ENCODE data around the gene ANKRD62.
"Not testable (repeated sequence)": the region's sequence is repeated elsewhere in the genome, so short reads cannot be mapped to it uniquely, and the experiment has no call there.

Gene ANKRD62

GRCh38 chr18:12102136-12102842 lies 8.6 kb downstream of the ANKRD62 start:
- DNase-seq, result no peak
- peaks cover 8% of the 10 kb centered on the region for H3K4me1 Mint-ChIP-seq (ENCODE audit: low read depth)
- H3K27ac Mint-ChIP-seq, result no peak overlapping the region
- no peaks in the 10 kb centered on the region for H3K9me3 Mint-ChIP-seq
- H3K36me3 Mint-ChIP-seq (ENCODE audit: low read depth), result no peaks in the 10 kb centered on the region
- H3K4me3 Mint-ChIP-seq, result no peak overlapping the region
- H3K27me3 Mint-ChIP-seq, result peaks cover 27% of the 10 kb centered on the region

GRCh38 chr18:12106471-12106870 lies 12.8 kb downstream of the ANKRD62 start:
- Mint-ChIP-seq H3K4me3 (no peak overlapping the region), H3K27ac (no peak overlapping the region), H3K36me3 (ENCODE audit: low read depth) (no peaks in the 10 kb centered on the region), H3K27me3 (peaks cover 23% of the 10 kb centered on the region), H3K4me1 (ENCODE audit: low read depth) (no peaks in the 10 kb centered on the region), H3K9me3 (no peaks in the 10 kb centered on the region)
- DNase-seq, result no peak

GRCh38 chr18:12109836-12110235 lies 16.2 kb downstream of the ANKRD62 start:
- Mint-ChIP-seq H3K4me1 (ENCODE audit: low read depth) (no peaks in the 10 kb centered on the region), H3K9me3 (no peaks in the 10 kb centered on the region), H3K4me3 (no peak overlapping the region)

GRCh38 chr18:12113999-12114646 lies 20.5 kb downstream of the ANKRD62 start:
- no peak for DNase-seq
- no peaks in the 10 kb centered on the region for H3K36me3 Mint-ChIP-seq (ENCODE audit: low read depth)
- peaks cover 14% of the 10 kb centered on the region for H3K27me3 Mint-ChIP-seq
- H3K9me3 Mint-ChIP-seq, result no peaks in the 10 kb centered on the region
- H3K27ac Mint-ChIP-seq, result no peak overlapping the region
- no peaks in the 10 kb centered on the region for H3K4me1 Mint-ChIP-seq (ENCODE audit: low read depth)
- no peak overlapping the region for H3K4me3 Mint-ChIP-seq

More at GRCh38 chr18:12109836-12110235, 16.2 kb downstream of the ANKRD62 start:
- peaks cover 19% of the 10 kb centered on the region for H3K27me3 Mint-ChIP-seq
- no peak overlapping the region for H3K27ac Mint-ChIP-seq
- H3K36me3 Mint-ChIP-seq (ENCODE audit: low read depth), result no peaks in the 10 kb centered on the region
- DNase-seq, result no peak

- Mint-ChIP-seq H3K9me3 (no peaks in the 10 kb centered on the region), H3K4me1 (ENCODE audit: low read depth) (no peaks in the 10 kb centered on the region), H3K4me3 (no peak overlapping the region), H3K27ac (no peak overlapping the region), H3K36me3 (ENCODE audit: low read depth) (no peaks in the 10 kb centered on the region), H3K27me3 (peaks cover 25% of the 10 kb centered on the region)
- DNase-seq, result no peak
Observed at GRCh38 chr18:12119358-12119757, 25.7 kb downstream of the ANKRD62 start.

DNA sequence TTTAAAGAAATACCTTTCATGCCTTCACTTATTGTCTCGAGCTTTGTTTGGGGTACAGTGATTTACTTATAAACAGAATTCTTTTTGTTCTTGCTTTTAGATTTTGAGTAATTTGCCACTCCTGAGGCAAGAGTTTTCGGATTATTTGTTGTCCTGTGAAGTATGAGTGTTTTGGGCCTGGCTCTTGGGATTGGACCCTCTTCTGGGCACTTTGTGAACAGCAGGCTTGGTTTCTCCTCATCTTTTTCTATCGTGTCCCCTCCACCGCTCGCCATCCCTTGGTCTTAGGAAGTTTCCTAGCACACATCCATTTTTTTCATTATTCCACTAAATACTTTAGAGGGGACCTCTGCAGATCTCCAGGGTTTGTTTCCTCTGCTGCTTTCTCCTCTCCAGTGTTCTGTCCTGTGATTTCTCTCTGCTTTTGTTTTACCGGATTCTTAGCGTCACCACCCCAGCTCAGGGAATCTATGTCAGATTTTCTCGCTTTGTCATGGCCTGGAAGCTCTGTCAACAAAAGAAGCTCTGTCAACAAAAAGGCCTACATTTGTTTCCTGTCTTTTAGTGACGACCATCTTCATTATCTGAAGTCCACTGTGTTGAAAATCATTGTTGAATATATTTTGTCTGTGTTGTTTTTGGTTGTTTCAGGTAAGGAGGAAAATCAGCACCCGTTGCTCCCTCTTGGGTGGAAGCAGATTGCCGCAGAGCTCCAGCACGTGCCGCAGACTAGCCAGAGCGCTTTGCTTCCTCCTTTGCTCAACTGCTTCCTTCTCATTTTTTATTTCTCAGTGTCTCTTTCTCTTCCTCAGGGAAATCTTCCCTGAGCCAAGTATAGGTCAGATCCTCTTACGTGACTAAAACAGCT lies 27.8 kb downstream of the ANKRD62 start:
- no peak overlapping the region for H3K27ac Mint-ChIP-seq
- H3K36me3 Mint-ChIP-seq (ENCODE audit: low read depth), result no peaks in the 10 kb centered on the region
- H3K4me3 Mint-ChIP-seq, result no peak overlapping the region
- no peaks in the 10 kb centered on the region for H3K4me1 Mint-ChIP-seq (ENCODE audit: low read depth)
- H3K9me3 Mint-ChIP-seq, result no peaks in the 10 kb centered on the region
- no peak for DNase-seq
- peaks cover 30% of the 10 kb centered on the region for H3K27me3 Mint-ChIP-seq

DNA sequence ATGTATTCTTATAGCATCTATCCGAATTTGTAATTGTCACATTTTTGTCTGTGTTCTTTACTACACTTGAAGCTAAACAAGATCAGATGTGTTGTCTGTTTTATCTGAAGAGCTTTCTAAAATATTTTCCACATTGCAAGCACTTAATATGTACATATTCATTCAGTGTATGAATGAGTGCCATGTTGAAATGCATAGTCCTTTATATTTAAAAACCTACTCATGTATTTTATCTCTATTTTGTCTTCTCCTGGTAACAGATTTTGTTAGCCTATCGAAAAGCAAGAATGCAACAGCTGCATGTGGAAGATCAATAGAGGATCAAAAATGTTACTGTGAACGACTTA lies 28.4 kb downstream of the ANKRD62 start:
- not testable (repeated sequence) for H3K4me1 Mint-ChIP-seq (ENCODE audit: low read depth); H3K36me3 Mint-ChIP-seq (ENCODE audit: low read depth); H3K9me3 Mint-ChIP-seq; DNase-seq; H3K4me3 Mint-ChIP-seq; H3K27ac Mint-ChIP-seq
- H3K27me3 Mint-ChIP-seq, result peaks cover 31% of the 10 kb centered on the region

DNA sequence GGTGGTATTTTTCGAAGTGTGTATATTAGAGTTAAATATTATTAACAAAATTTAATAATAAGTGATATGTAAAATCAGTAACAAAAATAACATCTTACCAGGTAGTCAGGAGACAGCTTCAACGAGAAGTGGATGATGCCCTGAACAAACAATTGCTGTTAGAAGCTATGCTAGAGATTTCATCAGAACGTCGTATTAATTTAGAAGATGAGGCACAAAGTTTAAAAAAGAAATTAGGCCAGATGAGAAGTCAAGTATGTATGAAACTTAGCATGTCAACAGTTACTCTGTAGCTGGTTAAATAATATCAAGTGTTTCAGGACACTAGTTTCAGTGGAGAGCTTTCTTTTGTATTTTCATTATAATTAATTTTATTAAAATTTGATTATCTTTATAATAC lies 34.0 kb downstream of the ANKRD62 start:
- not testable (repeated sequence) for H3K27ac Mint-ChIP-seq; H3K4me1 Mint-ChIP-seq (ENCODE audit: low read depth); H3K4me3 Mint-ChIP-seq; H3K36me3 Mint-ChIP-seq (ENCODE audit: low read depth); DNase-seq; H3K9me3 Mint-ChIP-seq
- peaks cover 12% of the 10 kb centered on the region for H3K27me3 Mint-ChIP-seq

- H3K27me3 Mint-ChIP-seq; H3K4me3 Mint-ChIP-seq; DNase-seq; H3K9me3 Mint-ChIP-seq; H3K36me3 Mint-ChIP-seq (ENCODE audit: low read depth); H3K27ac Mint-ChIP-seq; H3K4me1 Mint-ChIP-seq (ENCODE audit: low read depth): not testable (repeated sequence)
Observed at GRCh38 chr18:12138831-12139230, 45.2 kb downstream of the ANKRD62 start.

DNA sequence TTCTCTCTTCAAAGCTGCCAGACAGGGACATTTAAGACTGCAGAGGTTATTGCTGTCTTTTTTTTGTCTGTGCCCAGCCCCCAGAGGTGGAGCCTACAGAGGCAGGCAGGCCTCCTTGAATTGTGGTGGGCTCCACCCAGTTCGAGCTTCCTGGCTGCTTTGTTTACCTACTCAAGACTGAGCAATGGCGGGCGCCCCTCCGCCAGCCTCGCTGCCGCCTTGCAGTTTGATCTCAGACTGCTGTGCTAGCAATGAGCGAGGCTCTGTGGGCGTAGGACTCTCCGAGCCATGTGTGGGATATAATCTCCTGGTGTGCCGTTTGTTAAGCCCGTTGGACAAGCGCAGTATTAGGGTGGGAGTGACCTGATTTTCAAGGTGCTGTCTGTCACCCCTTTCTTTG lies 47.2 kb downstream of the ANKRD62 start:
- not testable (repeated sequence) for H3K36me3 Mint-ChIP-seq (ENCODE audit: low read depth); H3K27me3 Mint-ChIP-seq; DNase-seq; H3K27ac Mint-ChIP-seq; H3K4me1 Mint-ChIP-seq (ENCODE audit: low read depth); H3K4me3 Mint-ChIP-seq; H3K9me3 Mint-ChIP-seq

GRCh38 chr18:12141778-12142177 lies 48.1 kb downstream of the ANKRD62 start:
- not testable (repeated sequence) for H3K4me3 Mint-ChIP-seq; H3K27me3 Mint-ChIP-seq; H3K27ac Mint-ChIP-seq; H3K9me3 Mint-ChIP-seq; H3K4me1 Mint-ChIP-seq (ENCODE audit: low read depth); DNase-seq; H3K36me3 Mint-ChIP-seq (ENCODE audit: low read depth)

GRCh38 chr18:12149431-12149830 lies 55.8 kb downstream of the ANKRD62 start:
- not testable (repeated sequence) for DNase-seq; H3K4me1 Mint-ChIP-seq (ENCODE audit: low read depth); H3K9me3 Mint-ChIP-seq; H3K36me3 Mint-ChIP-seq (ENCODE audit: low read depth); H3K27me3 Mint-ChIP-seq; H3K27ac Mint-ChIP-seq; H3K4me3 Mint-ChIP-seq

DNA sequence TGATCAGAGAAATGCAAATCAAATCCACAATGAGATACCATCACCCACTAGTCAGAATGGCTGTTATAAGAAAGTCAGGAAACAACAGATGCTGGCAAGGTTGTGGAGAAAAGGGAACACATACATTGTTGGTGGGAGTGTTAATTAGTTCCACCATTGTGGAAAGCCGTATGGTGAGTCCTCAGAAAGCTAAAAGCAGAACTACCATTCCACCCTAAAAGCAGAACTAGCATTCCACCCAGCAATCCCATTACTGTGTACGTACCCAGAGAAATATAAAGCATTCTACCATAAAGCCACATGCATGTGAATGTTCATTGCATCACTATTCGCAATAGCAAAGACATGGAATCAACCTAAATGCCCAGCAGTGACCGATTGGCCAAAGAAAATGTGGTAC lies 60.7 kb downstream of the ANKRD62 start:
- Mint-ChIP-seq H3K4me1 (ENCODE audit: low read depth) (no peaks in the 10 kb centered on the region), H3K27ac (no peak overlapping the region), H3K9me3 (no peaks in the 10 kb centered on the region), H3K4me3 (no peak overlapping the region), H3K27me3 (no peaks in the 10 kb centered on the region), H3K36me3 (ENCODE audit: low read depth) (no peaks in the 10 kb centered on the region)
- DNase-seq, result no peak

GRCh38 chr18:12155996-12156395 lies 62.4 kb downstream of the ANKRD62 start:
- no peak for DNase-seq
- no peaks in the 10 kb centered on the region for H3K9me3 Mint-ChIP-seq
- no peaks in the 10 kb centered on the region for H3K27me3 Mint-ChIP-seq
- no peaks in the 10 kb centered on the region for H3K36me3 Mint-ChIP-seq (ENCODE audit: low read depth)
- H3K4me1 Mint-ChIP-seq (ENCODE audit: low read depth), result no peaks in the 10 kb centered on the region
- no peak overlapping the region for H3K4me3 Mint-ChIP-seq
- no peak overlapping the region for H3K27ac Mint-ChIP-seq

- H3K27me3 Mint-ChIP-seq, result no peaks in the 10 kb centered on the region
- H3K36me3 Mint-ChIP-seq (ENCODE audit: low read depth), result no peaks in the 10 kb centered on the region
- DNase-seq, result no peak
- H3K27ac Mint-ChIP-seq, result no peak overlapping the region
- no peaks in the 10 kb centered on the region for H3K9me3 Mint-ChIP-seq
- no peaks in the 10 kb centered on the region for H3K4me1 Mint-ChIP-seq (ENCODE audit: low read depth)
- H3K4me3 Mint-ChIP-seq, result no peak overlapping the region
Observed at GRCh38 chr18:12159446-12159845, 65.8 kb downstream of the ANKRD62 start.
